Measurements from ENCODE around the gene DCUN1D2. TPM values are rescaled to one million over a fixed set of nuclear protein-coding genes. Genes with fewer than 3 reads are reported as not detected.

The DCUN1D2 gene
- total and polyA plus RNA-seq, 8 donors: 7.3 to 43.0 (median 21.7) TPM

GRCh38 chr13:113500530-113501265 is 10.2 kb upstream of the DCUN1D2 start:
- WGBS, 5 donors: 84 to 97% (median 91%) methylated on average over 11 of the region's 11 CpGs
- no peaks in the 10 kb centered on the region for H3K9me3 ChIP-seq
- no peak overlapping the region for H3K27ac ChIP-seq
- intact Hi-C loops (cut with DNase I; ENCODE audit: low total_unique reads): no loop called here
- no peak for DNase-seq
- H3K4me3 ChIP-seq: no peak overlapping the region
- peaks cover 4 to 25% (median 15%) of the 10 kb centered on the region in 4 donors for H3K4me1 ChIP-seq
- H3K36me3 ChIP-seq: peaks cover 65 to 100% (median 96%) of the 10 kb centered on the region in 4 donors
- no peak for TF ChIP-seq EP300 (IDR thresholded peaks at IDR 0.05)
- TF ChIP-seq POLR2A (IDR thresholded peaks at IDR 0.05): no peak
- no peak for TF ChIP-seq CTCF (IDR thresholded peaks at IDR 0.05)
- no peak for TF ChIP-seq POLR2AphosphoS5 (IDR thresholded peaks at IDR 0.05)
- H3K27me3 ChIP-seq: no peaks in the 10 kb centered on the region

GRCh38 chr13:113499936-113500335 is 9.4 kb upstream of the DCUN1D2 start:
- Histone ChIP-seq H3K4me1 (peaks cover 9 to 33% (median 22%) of the 10 kb centered on the region in 4 donors), H3K27ac (no peak overlapping the region), H3K4me3 (no peak overlapping the region), H3K36me3 (peaks cover 64 to 99% (median 97%) of the 10 kb centered on the region in 4 donors), H3K27me3 (no peaks in the 10 kb centered on the region), H3K9me3 (no peaks in the 10 kb centered on the region)
- WGBS, 5 donors: 78 to 93% (median 90%) methylated on average over 4 of the region's 4 CpGs
- TF ChIP-seq POLR2A (IDR thresholded peaks at IDR 0.05) (no peak), POLR2AphosphoS5 (IDR thresholded peaks at IDR 0.05) (no peak), EP300 (IDR thresholded peaks at IDR 0.05) (no peak), CTCF (IDR thresholded peaks at IDR 0.05) (no peak)
- intact Hi-C loops (cut with DNase I; ENCODE audit: low total_unique reads): no loop called here
- no peak for DNase-seq

- Histone ChIP-seq H3K4me1 (peaks cover 9 to 43% (median 32%) of the 10 kb centered on the region in 4 donors), H3K27ac (no peak overlapping the region), H3K4me3 (no peak overlapping the region), H3K36me3 (peaks cover 57 to 89% (median 87%) of the 10 kb centered on the region in 4 donors), H3K27me3 (no peaks in the 10 kb centered on the region), H3K9me3 (no peaks in the 10 kb centered on the region)
- WGBS, 5 donors: 84 to 98% (median 97%) methylated on average over 6 of the region's 6 CpGs
- DNase-seq: no peak
- TF ChIP-seq EP300 (IDR thresholded peaks at IDR 0.05) (no peak), POLR2AphosphoS5 (IDR thresholded peaks at IDR 0.05) (no peak), CTCF (IDR thresholded peaks at IDR 0.05) (no peak), POLR2A (IDR thresholded peaks at IDR 0.05) (no peak)
- intact Hi-C loops (cut with DNase I; ENCODE audit: low total_unique reads): no loop called here
Observed at GRCh38 chr13:113498905-113499304, 8.4 kb upstream of the DCUN1D2 start.

- intact Hi-C loops (cut with DNase I; ENCODE audit: low total_unique reads): no loop called here
- DNase-seq: no peak
- TF ChIP-seq CTCF (IDR thresholded peaks at IDR 0.05) (no peak), POLR2A (IDR thresholded peaks at IDR 0.05) (no peak), EP300 (IDR thresholded peaks at IDR 0.05) (no peak), POLR2AphosphoS5 (IDR thresholded peaks at IDR 0.05) (no peak)
Observed at GRCh38 chr13:113497217-113497616, 6.7 kb upstream of the DCUN1D2 start.

More at GRCh38 chr13:113497217-113497616, 6.7 kb upstream of the DCUN1D2 start:
- H3K4me1 ChIP-seq: peaks cover 25 to 60% (median 48%) of the 10 kb centered on the region in 4 donors
- WGBS, 5 donors: 33 to 90% (median 75%) methylated on average over 1 of the region's 1 CpG
- no peaks in the 10 kb centered on the region for H3K27me3 ChIP-seq
- no peak overlapping the region for H3K27ac ChIP-seq
- H3K4me3 ChIP-seq: no peak overlapping the region
- H3K36me3 ChIP-seq: peaks cover 44 to 72% (median 70%) of the 10 kb centered on the region in 4 donors
- no peaks in the 10 kb centered on the region for H3K9me3 ChIP-seq
